Hepatic stellate cell (primary cell): ENCODE measurements around the gene TRIM47.

Experiments used
- DNase-seq: peaks from one replicate; pipeline ENCODE4 v3.0.0; 2011; ENCODE audit warnings: low spot score

TRIM47 gene

GRCh38 chr17:75908201-75908600 is 29.8 kb upstream of the TRIM47 start:
- no peak for DNase-seq

- no peak for DNase-seq
Measured at GRCh38 chr17:75906143-75906884, 27.9 kb upstream of the TRIM47 start.

GRCh38 chr17:75904749-75905521 is 26.6 kb upstream of the TRIM47 start, which contains the start of gene MRPL38:
MRPL38 (minus strand) TSS chr17:75904884; CDS start chr17:75904875, 9 bp downstream.
- peak; percentile 97 for DNase-seq

GRCh38 chr17:75902406-75902805 is 24.0 kb upstream of the TRIM47 start:
- DNase-seq = no peak

- DNase-seq = no peak
Measured at GRCh38 chr17:75901727-75902126, 23.3 kb upstream of the TRIM47 start.

DNA sequence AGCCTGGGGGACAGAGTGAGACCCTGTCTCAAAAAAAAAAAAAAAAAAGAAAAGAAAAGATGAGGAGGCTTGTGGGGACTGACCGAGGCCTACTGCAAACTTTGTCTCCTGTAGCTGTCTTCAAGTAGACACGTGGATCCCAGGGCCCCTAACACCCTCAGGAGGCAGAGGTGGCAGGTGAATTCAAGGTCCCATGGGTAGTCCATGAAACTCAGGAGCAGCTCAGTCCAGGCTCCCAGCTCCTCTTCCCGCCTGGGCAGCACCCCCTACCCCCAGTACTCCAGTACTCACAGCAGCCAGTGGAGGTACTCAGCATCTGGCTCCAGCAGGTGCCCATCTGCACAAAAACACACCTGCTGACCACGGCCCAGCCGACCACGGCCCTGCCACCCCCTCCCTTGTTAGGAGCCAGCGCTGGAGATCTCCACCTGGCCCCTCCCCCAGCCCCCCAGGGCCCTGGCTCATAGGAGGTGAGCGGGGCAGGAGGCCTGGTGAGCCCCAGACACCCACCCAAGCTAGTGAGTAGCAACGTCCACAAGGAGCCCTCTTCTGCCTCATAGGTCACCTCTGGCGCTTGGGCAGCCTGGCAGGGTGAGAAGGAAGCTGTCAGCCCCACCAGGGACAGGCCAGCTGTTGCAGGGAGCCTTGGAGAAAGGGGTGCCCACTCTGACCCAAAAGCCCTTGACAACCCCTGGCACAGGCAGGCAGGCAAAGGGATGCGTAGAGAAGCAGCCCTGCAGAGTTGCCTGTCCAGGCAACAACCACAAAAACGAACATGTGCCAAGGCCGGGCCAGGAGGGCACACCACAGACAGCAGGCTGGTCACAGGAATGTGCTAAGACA is 22.5 kb upstream of the TRIM47 start:
- DNase-seq = no peak

DNA sequence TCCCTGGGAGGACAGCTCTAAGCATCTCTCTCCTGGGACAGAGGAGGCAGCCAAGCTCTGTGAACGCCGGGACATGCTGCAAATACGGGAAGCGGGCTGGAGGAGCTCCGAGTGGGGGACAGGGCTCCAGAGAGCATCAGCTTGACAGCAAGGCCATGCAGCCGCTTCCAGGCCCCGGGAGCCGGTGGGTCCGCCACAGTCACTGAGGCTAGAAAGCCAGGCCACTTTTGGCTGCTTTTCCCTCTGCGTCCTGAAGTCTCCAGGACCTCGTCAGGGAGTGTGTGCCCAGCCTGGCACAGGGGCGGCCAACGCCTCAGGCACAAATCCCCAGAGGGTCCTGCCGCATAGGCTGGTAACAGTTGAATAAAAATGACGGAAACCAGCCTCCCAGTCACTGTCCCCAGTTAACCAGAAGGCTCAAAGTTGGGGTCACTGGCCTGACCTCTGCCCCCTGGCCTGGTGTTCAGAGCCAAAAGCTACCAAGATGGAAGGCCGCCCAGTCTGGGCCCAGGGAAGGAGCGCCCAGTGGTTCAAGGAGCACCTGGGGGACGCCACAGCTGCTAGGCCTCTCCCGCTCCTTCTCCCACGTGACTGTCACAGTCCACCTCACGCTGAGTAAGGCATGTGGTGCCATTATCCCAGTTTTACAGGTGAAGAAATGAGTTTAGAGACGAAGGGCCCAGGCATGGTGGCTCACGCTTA is 21.5 kb upstream of the TRIM47 start:
- DNase-seq = no peak

GRCh38 chr17:75899353-75899752 is 21.0 kb upstream of the TRIM47 start:
- no peak for DNase-seq

- no peak for DNase-seq
Measured at GRCh38 chr17:75898791-75899190, 20.4 kb upstream of the TRIM47 start.

DNA sequence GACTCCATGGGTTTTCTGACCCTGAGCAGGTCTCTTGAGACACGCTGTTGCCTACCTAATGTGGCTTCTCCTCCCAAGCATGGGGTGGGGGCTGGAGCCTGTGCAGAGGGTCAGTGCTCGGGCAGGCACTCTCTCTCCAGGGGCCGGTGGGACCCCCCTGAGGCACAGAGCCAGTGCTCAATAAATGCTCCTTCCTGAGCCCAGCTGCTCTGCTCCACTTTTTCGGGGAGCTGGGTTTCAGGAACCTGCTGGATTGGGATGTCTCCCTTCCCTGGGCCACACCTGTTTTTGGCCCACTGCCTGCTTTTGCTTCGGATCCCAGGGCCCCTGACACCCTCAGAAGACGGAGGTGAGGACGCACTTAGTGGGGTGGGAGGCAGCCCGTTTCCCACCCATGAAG is 19.7 kb upstream of the TRIM47 start:
- no peak for DNase-seq

- no peak for DNase-seq
Measured at GRCh38 chr17:75897160-75898019, 19.0 kb upstream of the TRIM47 start.

DNA sequence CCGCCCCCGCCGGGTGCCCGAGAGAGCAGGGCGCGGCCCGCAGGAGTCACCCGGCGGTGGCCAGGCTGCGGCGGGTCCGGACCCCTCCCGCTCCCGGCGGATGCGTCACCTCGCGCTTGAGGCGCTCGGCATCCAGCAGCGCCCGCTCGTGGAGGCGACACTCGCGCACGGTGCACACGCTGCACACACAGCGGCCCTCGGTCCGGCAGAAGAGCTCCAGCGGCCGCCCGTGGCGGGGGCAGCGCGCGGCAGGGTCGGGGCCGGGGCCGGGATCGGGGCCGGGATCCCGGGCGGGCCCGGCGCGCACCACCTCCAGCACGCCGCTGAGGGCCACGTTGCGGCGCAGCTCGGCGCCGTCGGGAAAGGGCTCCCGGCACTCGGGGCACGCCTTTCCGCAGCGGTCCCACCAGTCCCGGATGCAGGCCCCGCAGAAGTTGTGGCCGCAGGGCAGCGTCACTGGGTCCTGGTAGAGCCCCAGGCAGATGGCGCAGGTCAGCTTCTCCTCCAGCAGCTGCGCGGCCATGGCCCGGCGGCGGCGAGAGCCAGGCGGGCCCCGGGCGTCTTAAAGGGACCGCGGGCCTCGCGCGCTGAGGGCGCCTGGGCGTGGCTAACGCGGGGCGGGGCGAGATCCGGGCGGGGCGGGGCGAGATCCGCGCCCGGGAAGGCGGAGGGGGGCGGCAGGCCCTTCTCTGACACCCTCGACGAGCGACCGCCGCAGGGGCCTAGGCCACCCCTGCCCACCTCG is 18.2 kb upstream of the TRIM47 start, which contains the start of gene TRIM65:
Gene TRIM65, minus strand, starts transcription at position 537 of the 745 bp plus-strand sequence. Its CDS starts 14 bp downstream, at position 523.
- DNase-seq = peak; percentile 92

DNA sequence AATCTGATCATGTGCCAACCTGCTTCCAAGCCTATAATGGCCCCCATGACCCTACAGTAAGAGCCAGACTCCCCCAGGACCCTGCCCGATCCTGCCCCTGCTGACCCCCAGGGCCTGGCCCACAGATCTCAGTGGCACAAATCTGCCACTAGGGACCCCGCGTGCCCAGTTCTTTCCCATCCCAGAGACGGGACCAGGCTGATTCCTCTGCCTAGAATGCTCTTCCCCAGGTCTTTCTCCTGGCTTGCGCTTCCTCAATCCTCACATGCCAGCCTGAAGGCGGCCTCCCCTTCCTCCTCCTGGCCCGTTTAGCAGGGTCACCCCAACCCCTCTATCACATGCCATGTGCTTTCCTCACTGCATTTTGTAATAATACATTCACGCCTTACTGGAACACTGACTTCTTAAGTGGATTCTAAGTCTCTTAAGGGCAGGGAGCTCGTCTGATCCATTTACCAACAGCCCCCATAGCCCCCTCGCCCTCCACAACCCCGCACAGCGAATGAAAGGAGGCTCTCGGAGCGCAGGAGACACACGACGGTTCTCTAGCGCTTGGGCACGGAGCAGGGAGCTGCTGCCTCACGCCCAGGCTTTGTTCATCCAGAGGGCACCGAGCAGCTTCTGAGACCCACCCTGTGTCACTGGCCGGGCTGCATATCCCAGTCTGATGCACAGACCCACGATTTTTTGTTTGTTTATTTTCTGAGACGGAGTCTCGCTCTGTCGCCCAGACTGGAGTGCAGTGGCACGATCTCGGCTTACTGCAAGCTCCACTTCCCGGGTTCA is 17.2 kb upstream of the TRIM47 start:
- no peak for DNase-seq

GRCh38 chr17:75894049-75894733 is 15.8 kb upstream of the TRIM47 start:
- no peak for DNase-seq

DNA sequence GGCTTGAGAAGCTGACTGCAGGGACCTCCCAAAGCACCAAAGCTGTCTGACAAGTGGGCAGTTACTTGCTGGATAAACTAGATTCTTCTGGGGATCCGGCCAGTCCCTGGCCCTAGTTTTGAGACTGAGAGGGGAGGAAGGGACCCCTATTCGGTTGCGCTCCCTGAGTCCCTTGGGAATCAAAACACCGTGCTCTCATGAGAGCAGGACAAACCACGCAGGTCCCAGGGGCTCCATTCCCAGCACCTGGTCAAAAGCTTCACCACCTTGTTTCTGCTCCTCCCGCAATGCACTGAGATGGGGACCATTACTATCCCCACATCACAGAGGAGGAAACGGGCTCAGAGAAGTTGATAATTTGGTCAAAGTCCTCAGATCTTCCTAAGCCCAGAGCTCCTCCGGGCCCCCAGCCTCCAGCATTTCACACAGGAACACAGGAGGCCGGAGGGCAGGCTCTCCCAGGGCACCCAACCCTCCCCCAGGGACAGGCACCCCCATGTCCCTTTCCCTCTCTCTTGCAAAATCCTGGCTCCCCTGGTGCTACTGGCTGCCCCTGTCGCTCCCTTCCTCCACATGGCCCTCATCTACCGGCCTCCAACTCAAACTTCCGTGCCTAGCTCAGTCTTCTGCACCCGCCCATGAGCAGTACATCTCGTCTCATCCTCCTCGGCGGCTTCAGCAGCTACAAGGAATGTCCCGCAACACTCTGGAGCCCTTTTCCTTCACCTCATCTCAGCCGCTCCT is 15.1 kb upstream of the TRIM47 start:
- no peak for DNase-seq

DNA sequence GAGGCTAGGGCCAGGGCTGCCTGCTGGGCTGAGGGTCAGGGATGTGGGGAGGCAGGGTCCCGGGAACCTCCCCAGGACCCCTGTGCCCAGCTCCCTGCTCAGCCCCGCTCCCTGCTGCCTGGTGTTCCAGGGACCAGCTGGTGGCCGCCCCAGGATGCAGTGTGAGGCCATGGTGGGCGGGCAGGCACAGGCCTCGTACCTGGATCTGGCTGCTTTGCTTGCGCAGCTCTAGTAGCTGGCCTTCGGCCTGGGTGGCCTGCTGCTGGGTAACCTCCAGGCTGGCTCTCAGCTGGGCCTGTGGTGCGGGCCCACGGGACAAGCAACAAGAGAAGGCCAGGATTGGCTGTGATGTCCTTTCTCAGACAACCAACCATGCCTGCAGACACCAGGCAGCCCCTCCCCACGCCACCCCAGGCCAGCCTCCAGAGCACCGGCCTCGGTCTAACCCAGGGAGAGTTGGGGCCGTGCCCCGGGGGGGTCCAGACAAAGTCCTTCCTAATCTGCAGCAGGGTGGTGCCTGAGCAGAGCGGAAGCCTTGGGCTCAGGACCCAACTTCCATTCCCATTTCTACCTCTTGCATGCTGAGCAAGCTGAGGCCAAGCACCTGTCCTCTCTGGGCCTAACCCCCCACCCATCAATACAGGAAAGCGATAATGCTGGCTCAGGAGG is 14.3 kb upstream of the TRIM47 start:
- DNase-seq = no peak
